Neutrophil (primary cell): ENCODE measurements around the gene KRTAP29-1.

Experiments
- H3K27ac ChIP-seq: fragments of 200-600 bp; sonication (generic); 2 replicates; pipeline ENCODE4 v1.5.1; 2016; ENCODE audit warnings: mild to moderate bottlenecking, moderate library complexity
- H3K27me3 ChIP-seq: fragments of 200-600 bp; sonication (generic); 2 replicates; pipeline ENCODE4 v1.6.0; 2016; ENCODE audit warnings: mild to moderate bottlenecking
- H3K36me3 ChIP-seq: fragments of 200-600 bp; sonication (generic); 2 replicates; pipeline ENCODE4 v1.5.1; 2017
- H3K4me1 ChIP-seq, 2 experiments: fragments of 200-600 bp in 1 of 2; sonication (generic) in 1 of 2; 1 replicate in 1 of 2; 2 replicates in 1 of 2; pipeline versions ENCODE4 v1.5.1 to v1.6.1; 2013 to 2016; ENCODE audit warnings: low read depth in 1 of 2, low read length in 1 of 2, mild to moderate bottlenecking in 1 of 2, moderate library complexity in 1 of 2; ENCODE audit not compliant: control insufficient read depth in 1 of 2, insufficient read depth in 1 of 2
- H3K4me3 ChIP-seq, 2 experiments: fragments of 200-600 bp in 1 of 2; sonication (generic) in 1 of 2; 1 replicate in 1 of 2; 2 replicates in 1 of 2; pipeline ENCODE4 v1.5.1; 2013 to 2016; ENCODE audit warnings: low read depth in 1 of 2, low read length in 1 of 2, mild to moderate bottlenecking in 1 of 2, moderate library complexity in 1 of 2
- H3K9me3 ChIP-seq: fragments of 200-600 bp; sonication (generic); 2 replicates; pipeline ENCODE4 v1.5.1; 2016
- CTCF ChIP-seq: fragments of 200-600 bp; sonication (generic); IDR thresholded peaks from 2 replicates; pipeline ENCODE4 v1.5.1; 2016; ENCODE audit warnings: antibody characterized with exemption

KRTAP29-1 gene

DNA sequence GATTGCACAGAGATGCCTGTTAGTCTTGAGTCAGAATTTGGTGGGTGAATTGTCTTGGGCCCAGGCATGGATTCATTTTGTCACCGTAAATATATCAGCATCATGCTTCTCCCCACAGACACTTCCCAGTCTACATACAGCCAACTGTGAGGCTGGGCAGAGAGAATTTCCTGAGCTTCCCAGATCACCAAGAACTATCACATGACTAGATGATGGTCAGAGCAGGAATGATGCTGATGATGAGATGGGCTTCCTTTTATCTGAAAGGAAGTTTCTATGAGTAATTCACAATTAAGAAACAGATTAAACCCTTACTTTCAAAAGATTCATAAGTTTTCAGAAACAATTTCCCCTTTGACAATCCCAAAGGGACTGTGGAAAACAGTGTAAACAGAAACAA is 47.8 kb downstream of the KRTAP29-1 start:
- Histone ChIP-seq H3K27ac (no peak overlapping the region), H3K36me3 (no peaks in the 10 kb centered on the region), H3K4me3 (no peak overlapping the region), H3K9me3 (no peaks in the 10 kb centered on the region), H3K27me3 (peaks cover 50% of the 10 kb centered on the region), H3K4me1 (no peaks in the 10 kb centered on the region)
- no peak for TF ChIP-seq CTCF
